GM13977 (cell line): Measurements from ENCODE around the gene UNC119.

Source experiments
- DNase-seq: peaks from one replicate; pipeline ENCODE4 v3.0.0; 2012; ENCODE audit warnings: low spot score
- in situ Hi-C: fragments of 300-500 bp; cut with MboI; formaldehyde crosslinking; loops from one replicate; pipeline ENCODE4 v1.12.0; 2022; ENCODE audit warnings: low sequenced_read_pairs, low pct_unique_long_range_greater_than_20kb, mixed read lengths, inconsistent platforms; ENCODE audit not compliant: unreplicated experiment
- TF ChIP-seq, protein P1 (sequence below): IDR thresholded peaks from 2 replicates; pipeline ENCODE4 v1.5.1; 2012; ENCODE audit warnings: mild to moderate bottlenecking, control low read depth; ENCODE audit not compliant: insufficient read depth; ENCODE audit errors: extremely low read depth, missing control alignments

Gene UNC119

DNA sequence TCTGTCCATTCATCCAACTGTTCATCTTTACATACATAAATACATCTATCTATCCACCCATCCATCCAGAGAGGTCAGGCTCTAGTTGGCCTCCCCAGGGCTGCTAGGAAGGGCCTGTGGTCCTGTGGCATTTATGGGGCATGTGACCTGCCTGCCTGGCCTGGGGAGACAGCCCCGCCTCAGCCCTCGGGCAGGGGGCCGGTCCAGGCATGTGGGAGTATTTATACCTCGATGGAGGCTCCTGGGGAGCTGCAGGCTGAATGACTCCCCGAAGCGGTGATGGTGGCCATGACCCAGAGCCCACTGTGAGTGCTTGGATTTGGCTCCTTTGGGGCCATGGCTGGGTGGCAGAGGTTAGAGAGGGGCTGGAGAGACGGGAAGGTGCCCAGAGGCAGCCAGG is 38.9 kb downstream of the UNC119 start:
- in situ Hi-C loops = no loop called here
- no peak for DNase-seq
- TF ChIP-seq, protein P1, sequence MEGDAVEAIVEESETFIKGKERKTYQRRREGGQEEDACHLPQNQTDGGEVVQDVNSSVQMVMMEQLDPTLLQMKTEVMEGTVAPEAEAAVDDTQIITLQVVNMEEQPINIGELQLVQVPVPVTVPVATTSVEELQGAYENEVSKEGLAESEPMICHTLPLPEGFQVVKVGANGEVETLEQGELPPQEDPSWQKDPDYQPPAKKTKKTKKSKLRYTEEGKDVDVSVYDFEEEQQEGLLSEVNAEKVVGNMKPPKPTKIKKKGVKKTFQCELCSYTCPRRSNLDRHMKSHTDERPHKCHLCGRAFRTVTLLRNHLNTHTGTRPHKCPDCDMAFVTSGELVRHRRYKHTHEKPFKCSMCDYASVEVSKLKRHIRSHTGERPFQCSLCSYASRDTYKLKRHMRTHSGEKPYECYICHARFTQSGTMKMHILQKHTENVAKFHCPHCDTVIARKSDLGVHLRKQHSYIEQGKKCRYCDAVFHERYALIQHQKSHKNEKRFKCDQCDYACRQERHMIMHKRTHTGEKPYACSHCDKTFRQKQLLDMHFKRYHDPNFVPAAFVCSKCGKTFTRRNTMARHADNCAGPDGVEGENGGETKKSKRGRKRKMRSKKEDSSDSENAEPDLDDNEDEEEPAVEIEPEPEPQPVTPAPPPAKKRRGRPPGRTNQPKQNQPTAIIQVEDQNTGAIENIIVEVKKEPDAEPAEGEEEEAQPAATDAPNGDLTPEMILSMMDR = no peak

DNA sequence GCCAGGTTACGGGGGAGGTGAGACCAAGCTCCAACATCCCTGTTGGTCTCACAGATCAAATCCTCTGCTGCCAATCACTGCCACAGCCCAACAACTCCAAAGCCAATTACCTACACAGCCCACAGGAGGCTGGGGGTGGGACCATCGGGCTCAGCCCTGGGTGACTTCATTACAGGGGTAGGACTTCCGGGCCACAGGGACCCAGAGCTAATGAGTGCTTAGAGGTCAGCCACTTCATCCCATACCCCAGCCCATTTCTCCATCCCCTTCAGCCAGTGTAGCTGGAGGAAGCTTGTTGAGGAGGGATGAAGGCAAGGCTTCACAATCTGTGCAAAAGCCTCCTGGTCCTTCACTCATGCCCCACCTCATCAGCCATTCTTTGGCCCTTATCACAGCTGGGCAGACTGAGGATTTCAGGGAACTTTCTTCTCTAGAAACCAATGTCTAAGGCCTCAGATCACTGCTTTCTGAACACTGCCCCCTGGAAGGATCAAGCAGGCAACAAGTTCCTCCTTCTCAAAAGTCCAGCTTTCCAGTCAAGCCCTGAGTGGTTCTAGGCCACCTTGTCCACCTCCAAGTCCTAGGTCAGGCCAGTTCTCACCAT is 40.5 kb downstream of the UNC119 start:
- TF ChIP-seq, protein P1 = no peak
- DNase-seq = no peak
- in situ Hi-C loops = no loop called here

DNA sequence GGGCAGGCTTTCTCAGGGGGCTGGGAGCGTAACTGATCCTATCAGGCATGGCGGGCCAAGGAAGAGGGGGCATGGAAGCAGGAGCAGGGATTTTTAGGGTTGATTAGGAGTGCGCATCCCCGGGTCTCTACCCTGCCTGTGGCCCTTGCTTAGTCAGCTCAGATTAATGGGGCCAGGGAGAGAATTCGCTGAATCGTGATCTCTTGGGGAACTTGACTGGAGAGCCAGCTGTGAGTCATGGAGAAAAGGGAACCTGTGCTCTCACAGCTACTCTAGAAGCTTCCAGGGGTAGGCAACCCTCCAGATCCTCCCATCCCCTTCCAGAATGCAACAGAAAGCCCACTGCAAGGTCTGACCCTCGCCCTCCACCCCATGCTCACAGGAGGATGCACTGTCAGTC is 42.6 kb downstream of the UNC119 start:
- no peak for DNase-seq
- TF ChIP-seq, protein P1 = no peak
- in situ Hi-C loops = no loop called here

DNA sequence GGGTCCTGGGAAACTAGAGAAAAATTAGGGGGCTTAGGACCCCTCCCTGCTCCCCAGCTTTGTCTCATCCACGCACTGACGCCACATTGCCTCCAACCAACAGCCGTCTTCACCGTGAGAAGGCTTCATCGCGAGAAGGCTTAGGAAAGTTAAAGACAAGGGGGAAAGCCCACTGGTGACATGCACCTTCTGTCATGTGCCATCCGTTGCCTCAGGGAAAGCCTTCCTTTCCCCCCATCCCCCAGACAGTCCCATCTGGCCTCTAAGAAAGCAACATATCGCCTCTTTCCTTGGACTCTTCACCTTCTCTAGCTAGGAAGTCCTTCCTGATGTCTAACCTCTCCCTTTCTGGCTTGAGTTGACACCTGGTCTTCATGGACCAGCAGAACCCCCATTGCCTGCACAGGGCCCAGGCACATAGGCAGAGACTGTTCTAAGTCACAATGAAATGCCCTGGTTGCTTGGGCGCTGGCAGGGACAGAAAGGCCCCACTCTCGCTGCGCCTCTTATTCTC is 44.2 kb downstream of the UNC119 start:
- DNase-seq = no peak
- in situ Hi-C loops = no loop called here
- TF ChIP-seq, protein P1 = no peak

DNA sequence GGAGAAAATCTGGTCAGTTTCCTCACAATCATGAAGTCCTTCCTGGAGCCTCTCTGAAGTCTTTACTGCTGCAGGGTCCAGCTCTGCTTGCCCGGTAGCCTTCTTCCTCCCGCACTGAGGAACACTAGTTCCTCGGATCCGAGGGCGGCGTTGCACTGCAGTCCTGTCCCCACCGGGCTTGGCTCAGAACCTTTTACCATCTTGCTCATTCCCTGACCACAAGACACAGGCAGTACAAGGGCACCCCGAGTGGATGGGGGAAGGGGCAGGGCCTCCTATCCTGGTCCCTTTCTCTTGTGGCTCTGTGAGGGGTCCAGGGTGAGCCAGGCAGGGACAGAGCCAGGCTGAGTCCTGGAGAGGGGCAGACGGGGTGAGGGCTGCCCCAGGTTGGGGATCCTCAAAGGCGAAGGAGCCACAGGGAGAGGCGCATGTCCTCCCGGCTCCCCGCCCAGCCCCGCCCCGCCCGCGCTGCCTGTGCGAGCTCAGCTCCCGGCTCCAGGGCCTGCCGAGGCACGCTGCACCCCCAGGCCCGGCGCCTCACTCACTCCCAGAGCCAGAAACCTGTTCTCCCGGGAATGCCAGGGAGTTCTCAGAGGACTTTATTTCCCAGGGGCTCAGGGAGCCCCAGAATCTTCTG is 44.7 kb downstream of the UNC119 start:
- in situ Hi-C loops = no loop called here
- DNase-seq = no peak

DNA sequence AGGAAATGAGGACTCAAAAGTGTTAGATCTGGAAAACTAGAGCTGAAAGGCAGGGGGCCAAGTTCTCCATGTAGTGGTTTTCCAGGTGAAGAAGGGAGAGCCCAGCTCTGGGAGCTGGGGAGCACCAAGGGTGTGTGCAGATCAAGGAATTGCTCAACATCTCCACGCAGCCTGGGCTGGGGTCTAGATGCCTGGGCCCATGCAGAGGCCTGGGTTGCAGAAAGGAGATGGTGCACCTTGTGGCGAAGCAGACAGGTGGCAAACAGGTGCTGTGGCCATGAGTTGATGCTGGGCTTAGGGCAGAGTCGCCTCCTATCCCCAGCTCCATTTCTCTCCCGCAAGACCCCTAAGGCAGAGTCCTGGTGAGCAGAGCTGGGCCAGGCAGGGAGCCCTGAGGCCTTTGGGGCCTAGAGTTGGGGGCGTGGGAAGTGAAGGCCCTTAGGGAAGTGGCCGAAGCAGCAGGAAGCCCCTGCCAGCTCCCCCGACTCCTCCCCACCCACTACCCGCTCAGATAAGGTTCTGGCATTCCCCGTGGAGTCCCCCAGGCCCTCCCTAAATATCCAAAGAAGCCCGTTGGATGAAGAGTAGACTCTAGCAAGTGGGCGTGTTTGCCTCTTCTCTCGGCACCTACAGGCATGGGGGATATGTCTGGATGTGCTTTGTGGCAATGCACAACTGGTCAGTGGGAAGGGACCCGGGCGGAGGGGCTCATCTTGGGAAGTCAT is 45.5 kb downstream of the UNC119 start:
- in situ Hi-C loops = no loop called here
- TF ChIP-seq, protein P1 = no peak
- DNase-seq = peak; percentile 59

More for the DNA sequence above, 44.7 kb downstream of the UNC119 start:
- TF ChIP-seq, protein P1 = no peak
